HuH-7 (cell line): ENCODE results near the gene ENTR1.
"Not testable (repeated sequence)": the region's sequence is repeated elsewhere in the genome, so short reads cannot be mapped to it uniquely, and the experiment has no call there.

Experiments used
- DNase-seq: peaks from one replicate; pipeline ENCODE4 v3.0.0; 2011; ENCODE audit warnings: low spot score

The ENTR1 gene

GRCh38 chr9:136438548-136439480 is 28.4 kb upstream of the ENTR1 start:
- peak; percentile 66 for DNase-seq

GRCh38 chr9:136437839-136438547 is 27.6 kb upstream of the ENTR1 start:
- no peak for DNase-seq

GRCh38 chr9:136437430-136437829 is 27.0 kb upstream of the ENTR1 start:
- no peak for DNase-seq

- no peak for DNase-seq
Observed at GRCh38 chr9:136436055-136436634, 25.7 kb upstream of the ENTR1 start.

GRCh38 chr9:136434580-136435169 is 24.3 kb upstream of the ENTR1 start:
- no peak for DNase-seq

- DNase-seq = no peak
Observed at GRCh38 chr9:136433849-136434579, 23.6 kb upstream of the ENTR1 start.

- DNase-seq = no peak
Observed at GRCh38 chr9:136433043-136433715, 22.8 kb upstream of the ENTR1 start.

GRCh38 chr9:136432591-136432990 is 22.2 kb upstream of the ENTR1 start:
- DNase-seq = no peak

- DNase-seq = no peak
Observed at GRCh38 chr9:136431782-136432350, 21.5 kb upstream of the ENTR1 start.

- DNase-seq = no peak
Observed at GRCh38 chr9:136430588-136431234, 20.3 kb upstream of the ENTR1 start.

GRCh38 chr9:136429683-136430491 is 19.5 kb upstream of the ENTR1 start:
- DNase-seq = no peak

GRCh38 chr9:136429075-136429628 is 18.7 kb upstream of the ENTR1 start:
- no peak for DNase-seq

GRCh38 chr9:136426787-136427186 is 16.4 kb upstream of the ENTR1 start:
- DNase-seq = no peak

GRCh38 chr9:136425367-136425766 is 15.0 kb upstream of the ENTR1 start:
- DNase-seq = not testable (repeated sequence)

- DNase-seq = no peak
Observed at GRCh38 chr9:136424750-136425362, 14.4 kb upstream of the ENTR1 start.

GRCh38 chr9:136423432-136424146 is 13.2 kb upstream of the ENTR1 start:
- DNase-seq = no peak

- no peak for DNase-seq
Observed at GRCh38 chr9:136422876-136423275, 12.5 kb upstream of the ENTR1 start.

GRCh38 chr9:136421791-136422190 is 11.4 kb upstream of the ENTR1 start:
- DNase-seq = no peak
